ENCODE results near the gene KBTBD8. TPM values are rescaled to one million over a fixed set of nuclear protein-coding genes. Genes with fewer than 3 reads are reported as not detected.
A peak's percentile ranks its signal among the peaks of the same experiment; 100 is the strongest.

The KBTBD8 gene
- total RNA-seq, 2 donors from 2014 or later: 6.3 to 7.9 TPM

DNA sequence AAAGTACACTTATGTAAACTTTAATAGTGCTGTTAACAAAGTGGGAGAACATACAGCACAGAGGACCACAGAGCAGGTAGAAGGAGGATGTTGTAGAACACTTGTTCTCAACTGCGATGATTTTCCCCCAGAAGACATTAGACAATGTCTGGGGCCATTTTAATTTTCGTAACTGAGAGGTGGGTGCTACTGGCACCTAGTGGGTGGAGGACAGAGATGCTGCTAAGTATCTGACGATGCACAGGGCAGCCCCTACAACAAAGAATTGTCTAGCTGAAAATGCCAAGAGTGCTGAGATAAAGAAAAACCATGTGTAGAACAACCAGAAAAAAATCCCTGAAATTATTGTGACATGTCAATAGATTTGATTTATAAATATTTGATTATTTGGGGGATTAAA is 5.0 kb upstream of the KBTBD8 start:
- ATAC-seq: no peak
- intact Hi-C loops (cut with DNase I): no loop called here

GRCh38 chr3:66994588-66994987 is 3.5 kb upstream of the KBTBD8 start:
- intact Hi-C loops (cut with DNase I): no loop called here
- DNase-seq (no peak), ATAC-seq (no peak)

More for the DNA sequence above, 5.0 kb upstream of the KBTBD8 start:
- no peak for DNase-seq

DNA sequence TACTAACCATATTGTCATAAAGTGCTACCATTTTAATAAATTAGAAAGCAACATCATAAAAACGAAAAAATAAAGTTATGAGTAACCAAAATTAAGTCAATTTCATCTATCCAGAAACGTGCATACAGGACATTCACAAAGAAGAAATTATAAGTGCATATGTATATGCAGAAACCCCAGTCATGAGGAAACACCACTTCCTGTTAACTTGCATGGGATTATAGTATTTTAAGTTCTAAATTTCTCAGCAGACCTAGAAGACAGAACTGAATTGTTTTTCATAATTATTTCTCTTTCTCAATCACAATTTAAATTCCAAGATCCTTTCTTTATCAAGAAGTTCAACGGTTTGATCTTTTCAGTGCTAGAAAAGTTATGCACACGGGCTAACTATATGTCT is 1.4 kb upstream of the KBTBD8 start:
- intact Hi-C loops (cut with DNase I): no loop called here
- no peak for DNase-seq
- ATAC-seq: no peak

DNA sequence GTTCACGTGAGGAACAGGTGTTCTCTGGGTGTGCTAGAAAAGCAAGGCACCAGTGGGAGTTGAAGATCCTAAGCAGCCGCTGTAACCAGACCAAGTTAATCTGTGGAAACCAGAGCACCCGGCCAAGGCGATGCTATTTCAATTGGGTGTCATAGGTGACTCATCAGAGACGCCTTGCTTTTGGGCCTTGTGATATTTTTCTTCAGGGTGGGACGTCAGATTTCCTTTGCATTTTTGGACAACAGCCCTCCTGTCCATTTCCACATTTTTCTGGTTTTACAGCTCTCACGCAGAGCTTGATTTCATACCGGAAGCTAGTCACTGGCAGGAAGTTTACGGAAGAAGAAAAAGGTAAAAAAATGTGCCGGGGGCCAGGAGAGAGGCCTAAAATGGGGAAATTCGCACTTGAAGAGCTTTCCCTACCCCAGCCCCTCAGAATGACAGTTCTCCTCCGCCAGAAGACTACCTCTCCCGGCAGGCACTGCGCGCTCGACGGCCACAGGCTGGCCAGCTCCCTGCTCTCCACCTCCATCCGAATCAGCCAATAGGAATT is 471 bp upstream of the KBTBD8 start:
- intact Hi-C loops (cut with DNase I): no loop called here
- ATAC-seq (peak in 1 of 2 donors; percentile 17), DNase-seq (peak; percentile 53)

DNA sequence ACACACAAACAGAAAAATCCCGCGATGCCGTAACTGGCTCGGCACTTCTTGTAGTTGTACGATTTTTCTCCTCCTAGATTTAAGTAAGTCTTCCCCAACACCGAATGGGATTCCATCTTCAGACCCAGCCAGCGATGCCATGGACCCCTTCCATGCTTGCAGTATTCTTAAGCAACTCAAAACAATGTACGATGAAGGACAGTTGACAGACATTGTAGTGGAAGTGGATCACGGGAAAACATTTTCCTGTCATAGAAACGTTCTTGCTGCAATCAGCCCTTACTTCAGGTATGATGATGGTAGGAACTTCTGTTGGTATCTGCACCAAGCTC is 763 bp downstream of the KBTBD8 start:
- ATAC-seq: no peak
- DNase-seq: no peak
- intact Hi-C loops (cut with DNase I): no loop called here

GRCh38 chr3:67000009-67000408 is 1.9 kb downstream of the KBTBD8 start:
- intact Hi-C loops (cut with DNase I): no loop called here
- no peak for ATAC-seq
- no peak for DNase-seq

GRCh38 chr3:67001086-67001861 is 3.2 kb downstream of the KBTBD8 start:
- no peak for ATAC-seq
- no peak for DNase-seq
- intact Hi-C loops (cut with DNase I): no loop called here

DNA sequence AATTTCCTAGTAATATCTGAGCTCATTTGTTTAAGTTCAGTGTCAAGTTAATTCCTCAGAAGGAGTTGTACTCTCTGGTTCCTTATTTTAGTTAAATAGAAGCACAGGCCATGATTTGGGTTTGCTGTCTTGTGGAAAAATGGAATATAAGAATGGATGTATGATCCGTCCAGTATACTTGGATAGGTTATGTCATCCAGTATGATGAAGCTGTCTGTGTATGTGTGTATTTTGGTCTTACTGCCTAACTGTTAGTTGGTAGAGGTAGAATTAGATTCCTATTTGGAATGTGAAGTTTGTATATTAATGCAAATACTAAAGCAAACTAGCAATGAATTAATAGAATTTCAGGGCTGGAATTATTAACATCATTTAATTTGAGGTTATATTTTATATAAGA is 7.9 kb downstream of the KBTBD8 start:
- ATAC-seq (peak in 1 of 2 donors; percentile 24), DNase-seq (no peak)
- intact Hi-C loops (cut with DNase I): no loop called here

DNA sequence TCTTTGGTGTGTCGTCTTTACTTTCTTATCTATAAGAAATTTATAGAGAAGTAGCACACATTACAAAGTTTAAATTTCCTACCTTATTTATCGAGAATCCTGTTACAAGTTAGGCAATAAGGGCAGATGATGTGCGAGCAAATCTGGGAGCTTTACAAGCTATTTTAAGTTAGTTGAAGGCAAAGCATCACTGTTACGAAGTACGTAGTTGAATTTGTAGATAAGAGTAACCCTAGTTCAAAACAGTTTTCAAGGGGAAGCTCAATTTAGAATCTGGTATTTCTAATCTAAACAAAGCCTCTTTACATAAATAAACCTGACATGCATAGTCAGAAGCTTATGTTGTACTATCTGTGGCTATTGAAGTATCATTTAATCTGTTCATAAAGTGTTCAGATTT is 8.4 kb downstream of the KBTBD8 start:
- peak in 1 of 2 donors; percentile 57 for ATAC-seq
- intact Hi-C loops (cut with DNase I): no loop called here
- DNase-seq: no peak

GRCh38 chr3:67008388-67008787 is 10.3 kb downstream of the KBTBD8 start:
- intact Hi-C loops (cut with DNase I): no loop called here
- ATAC-seq (no peak), DNase-seq (no peak)

- no peak for ATAC-seq
- intact Hi-C loops (cut with DNase I): no loop called here
- DNase-seq: no peak
Measured at GRCh38 chr3:67009716-67010115, 11.6 kb downstream of the KBTBD8 start.

GRCh38 chr3:67011414-67012131 is 13.5 kb downstream of the KBTBD8 start:
- intact Hi-C loops (cut with DNase I): no loop called here
- ATAC-seq (no peak), DNase-seq (no peak)

DNA sequence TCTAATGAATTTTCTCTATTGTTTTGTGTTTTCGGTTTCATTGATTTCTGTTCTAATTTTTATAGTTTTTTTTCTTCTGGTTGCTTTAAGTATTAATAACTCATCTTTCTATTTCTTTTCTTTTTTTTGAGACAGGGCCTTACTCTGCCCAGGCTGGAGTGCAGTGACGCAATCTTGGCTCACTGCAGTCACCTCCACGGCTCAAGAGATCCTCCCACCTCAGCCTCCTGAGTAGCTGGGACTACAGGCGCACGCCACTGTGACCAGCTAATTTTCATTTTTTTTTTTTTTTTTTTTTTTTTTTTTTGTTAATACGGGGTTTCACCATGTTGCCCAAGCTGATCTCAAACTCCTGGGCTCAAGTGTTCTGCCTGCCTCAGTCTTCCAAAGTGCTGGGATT is 14.5 kb downstream of the KBTBD8 start:
- DNase-seq (no peak), ATAC-seq (no peak)
- intact Hi-C loops (cut with DNase I): no loop called here

GRCh38 chr3:67015702-67016484 is 17.8 kb downstream of the KBTBD8 start:
- DNase-seq (no peak), ATAC-seq (peak; percentile 40 to 53)
- intact Hi-C loops (cut with DNase I): no loop called here

DNA sequence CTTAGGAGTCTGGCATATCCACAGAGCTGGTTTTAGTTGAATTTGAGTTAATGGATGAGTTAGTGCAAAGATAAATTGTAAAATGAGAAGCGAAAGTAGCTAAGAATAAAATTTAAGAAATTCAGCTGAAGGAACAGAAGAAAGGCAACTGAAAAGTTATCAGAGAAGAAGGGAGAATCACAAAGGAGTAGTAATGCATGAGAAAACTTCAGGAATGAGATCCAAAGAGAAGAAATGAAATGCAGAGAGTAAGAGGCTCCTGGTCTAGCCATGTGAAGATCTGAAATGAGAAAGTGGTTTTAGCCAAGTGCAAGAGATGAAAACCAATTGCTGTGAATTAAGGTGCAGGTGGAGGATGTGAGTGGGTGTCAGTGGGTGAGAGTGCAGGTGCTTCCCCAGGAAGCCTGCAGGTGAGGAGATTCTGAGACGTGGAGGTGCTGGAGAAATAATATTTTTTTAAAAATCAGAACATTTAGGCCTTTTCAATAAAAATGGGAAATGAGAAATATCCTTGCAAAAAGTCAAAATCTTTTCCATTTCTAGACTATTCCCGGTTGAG is 18.5 kb downstream of the KBTBD8 start:
- DNase-seq: no peak
- no peak for ATAC-seq
- intact Hi-C loops (cut with DNase I): no loop called here

DNA sequence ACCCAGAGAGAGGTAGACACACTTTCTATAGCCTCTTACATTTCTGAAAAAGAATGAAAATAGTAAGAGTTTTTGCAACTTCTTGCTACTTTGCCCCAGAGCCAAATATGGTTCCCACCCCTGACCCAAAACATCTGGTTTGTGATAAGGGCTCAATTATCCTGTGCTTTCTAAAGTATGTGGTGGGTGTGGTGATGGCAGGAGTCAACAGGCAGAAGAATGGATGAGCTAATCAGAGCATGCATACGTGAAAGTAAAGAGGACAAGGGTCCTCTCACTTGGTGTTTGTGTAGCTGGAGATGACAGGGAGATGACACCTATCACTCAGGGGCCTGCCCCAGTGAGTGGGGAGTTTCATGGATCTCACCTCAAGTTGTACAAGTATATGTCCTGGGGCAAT is 19.1 kb downstream of the KBTBD8 start:
- DNase-seq: no peak
- intact Hi-C loops (cut with DNase I): no loop called here
- ATAC-seq: peak in 1 of 2 donors; percentile 58

GRCh38 chr3:67018105-67018788 is 20.1 kb downstream of the KBTBD8 start:
- ATAC-seq (peak; percentile 75 to 77), DNase-seq (peak; percentile 57)
- intact Hi-C loops (cut with DNase I): no loop called here

DNA sequence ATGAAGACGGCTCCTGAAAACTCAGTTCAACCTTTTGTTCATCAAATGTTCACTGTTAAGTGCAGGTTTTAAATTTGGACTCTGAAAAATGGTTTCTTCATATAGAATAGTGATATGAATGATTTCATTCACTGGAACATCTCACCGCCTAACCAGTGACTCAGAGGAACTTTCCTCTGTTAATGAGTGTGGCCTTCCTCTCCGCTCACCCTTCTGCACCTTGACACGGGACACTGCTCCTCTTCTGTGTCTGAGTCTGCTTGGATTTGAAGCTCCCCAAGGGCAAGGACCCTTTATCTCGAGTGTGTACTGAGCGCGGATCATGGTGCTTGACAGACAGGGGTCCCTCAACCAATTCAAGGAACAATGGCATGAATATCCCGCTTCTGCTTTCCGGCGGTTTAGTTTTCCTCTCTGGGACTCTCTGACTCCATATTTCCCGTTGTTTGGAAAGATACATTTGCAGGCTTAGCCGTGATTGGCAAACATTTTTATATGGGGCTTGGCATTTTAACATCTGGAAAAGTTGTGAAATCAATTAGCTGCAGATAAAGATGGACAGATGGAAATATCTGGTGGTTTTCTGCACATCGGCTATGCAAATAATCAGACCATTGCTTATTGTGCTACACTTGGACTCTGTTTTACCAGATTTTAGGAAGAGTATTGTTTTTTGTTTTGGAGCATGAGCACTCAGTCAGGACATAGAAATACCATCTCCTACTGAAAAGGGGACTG is 20.9 kb downstream of the KBTBD8 start:
- intact Hi-C loops (cut with DNase I): no loop called here
- peak in 1 of 2 donors; percentile 14 for ATAC-seq

More for the DNA sequence above, 20.9 kb downstream of the KBTBD8 start:
- DNase-seq: no peak
